Fibroblast of pulmonary artery (primary cell): ENCODE data around the gene MYO5B.
"Not testable (repeated sequence)": the region's sequence is repeated elsewhere in the genome, so short reads cannot be mapped to it uniquely, and the experiment has no call there.

ENCODE experiments used
- DNase-seq: peaks from one replicate; pipeline ENCODE4 v3.0.0-alpha.2; 2010; ENCODE audit warnings: low read depth
- H3K4me3 ChIP-seq: replicated peaks from 2 replicates; pipeline ENCODE4 v1.5.1; 2011; ENCODE audit warnings: low read depth, mild to moderate bottlenecking, control low read depth, low read length, moderate library complexity
- CTCF ChIP-seq: IDR thresholded peaks from 2 replicates; pipeline ENCODE4 v1.5.1; 2011; ENCODE audit warnings: mild to moderate bottlenecking, control low read depth, low read length, inconsistent platforms; ENCODE audit errors: missing control alignments

Gene MYO5B

GRCh38 chr18:49838381-49838780, 356.6 kb downstream of the MYO5B start:
- TF ChIP-seq CTCF, result no peak
- no peak overlapping the region for H3K4me3 ChIP-seq

GRCh38 chr18:49837889-49838288, 357.1 kb downstream of the MYO5B start:
- no peak for TF ChIP-seq CTCF
- DNase-seq, result no peak
- no peak overlapping the region for H3K4me3 ChIP-seq

More at GRCh38 chr18:49838381-49838780, 356.6 kb downstream of the MYO5B start:
- DNase-seq, result no peak

GRCh38 chr18:49837316-49837835, 357.6 kb downstream of the MYO5B start:
- DNase-seq, H3K4me3 ChIP-seq: not testable (repeated sequence)

- TF ChIP-seq CTCF, result no peak
- no peak for DNase-seq
- H3K4me3 ChIP-seq, result no peak overlapping the region
Observed at GRCh38 chr18:49835405-49835804, 359.5 kb downstream of the MYO5B start.

GRCh38 chr18:49834258-49834657, 360.7 kb downstream of the MYO5B start:
- TF ChIP-seq CTCF, result no peak
- no peak overlapping the region for H3K4me3 ChIP-seq
- no peak for DNase-seq

- H3K4me3 ChIP-seq, result no peak overlapping the region
- no peak for DNase-seq
- TF ChIP-seq CTCF, result no peak
Observed at GRCh38 chr18:49833814-49834213, 361.1 kb downstream of the MYO5B start.

- DNase-seq, result no peak
- no peak overlapping the region for H3K4me3 ChIP-seq
- TF ChIP-seq CTCF, result no peak
Observed at GRCh38 chr18:49832221-49832647, 362.7 kb downstream of the MYO5B start.
